ENCODE results near the gene RRAS2.
"Not testable (repeated sequence)": the region's sequence is repeated elsewhere in the genome, so short reads cannot be mapped to it uniquely, and the experiment has no call there.

The RRAS2 gene

DNA sequence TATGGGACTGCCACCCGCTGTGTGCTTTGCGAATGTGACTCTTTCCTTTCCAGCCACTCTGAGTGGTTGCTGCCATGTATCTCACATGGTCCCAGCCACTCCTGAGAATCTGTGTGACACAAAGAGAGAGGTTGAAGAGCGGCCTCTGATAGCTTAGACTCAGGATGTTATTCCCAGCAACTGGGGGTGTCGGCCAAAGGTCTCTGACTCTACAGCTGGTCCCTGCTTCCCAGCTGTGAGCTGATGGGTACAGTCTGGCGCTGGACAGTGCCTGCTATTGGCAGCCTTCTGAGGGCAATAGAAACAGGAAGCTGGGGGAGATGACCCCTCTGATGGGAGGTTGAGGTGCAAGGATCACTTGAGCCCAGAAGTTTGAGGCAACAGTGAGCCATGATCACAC lies 105.1 kb downstream of the RRAS2 start:
- no peak for DNase-seq (ENCODE audit: low read depth)
- no peak for TF ChIP-seq CTCF (IDR thresholded peaks at IDR 0.05; ENCODE audit: control insufficient read depth, extremely low read depth, insufficient read depth)
- no peak overlapping the region for H3K4me3 ChIP-seq (ENCODE audit: low read depth, low read length)

DNA sequence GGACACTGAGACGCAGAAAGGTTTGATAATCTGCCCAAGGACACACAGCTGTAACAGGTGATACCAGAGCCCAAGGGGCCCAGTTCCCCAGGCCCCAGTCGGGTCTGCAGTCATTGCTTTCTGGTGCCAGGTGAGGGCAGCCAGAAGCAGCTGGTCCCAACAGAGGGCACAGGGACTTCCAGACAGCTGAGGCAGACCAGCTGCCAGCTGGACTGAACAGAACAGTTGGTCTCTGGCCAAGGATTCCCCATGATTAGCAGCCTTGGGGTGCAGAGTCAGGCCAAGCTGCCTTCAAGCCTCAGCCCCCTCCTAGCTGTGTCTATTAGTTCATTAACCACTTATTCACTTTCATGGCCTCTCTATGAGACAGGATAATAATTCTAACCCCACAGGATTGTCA lies 105.6 kb downstream of the RRAS2 start:
- 0 out of 2 replicates have a peak, but pooled peaks have one; percentile 7 for TF ChIP-seq CTCF (IDR thresholded peaks at IDR 0.05; ENCODE audit: control insufficient read depth, extremely low read depth, insufficient read depth)
- no peak overlapping the region for H3K4me3 ChIP-seq (ENCODE audit: low read depth, low read length)
- no peak for DNase-seq (ENCODE audit: low read depth)

DNA sequence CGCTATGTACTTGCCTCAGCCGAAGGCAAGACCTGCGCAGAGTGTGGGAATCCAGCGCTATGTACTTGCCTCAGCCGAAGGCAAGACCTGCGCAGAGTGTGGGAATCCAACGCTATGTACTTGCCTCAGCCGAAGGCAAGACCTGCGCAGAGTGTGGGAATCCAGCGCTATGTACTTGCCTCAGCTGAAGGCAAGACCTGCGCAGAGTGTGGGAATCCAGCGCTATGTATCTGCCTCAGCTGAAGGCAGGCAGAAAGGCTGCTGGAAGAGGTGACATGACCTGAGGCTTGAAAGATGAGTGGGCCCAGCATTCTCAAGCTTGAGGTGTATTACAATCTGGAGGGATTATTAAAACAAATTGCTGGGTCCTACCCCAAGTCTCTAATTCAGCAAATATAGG lies 106.5 kb downstream of the RRAS2 start:
- not testable (repeated sequence) for H3K4me3 ChIP-seq (ENCODE audit: low read depth, low read length); DNase-seq (ENCODE audit: low read depth)

GRCh38 chr11:14251754-14252153 lies 107.2 kb downstream of the RRAS2 start:
- no peak for DNase-seq (ENCODE audit: low read depth)
- no peak overlapping the region for H3K4me3 ChIP-seq (ENCODE audit: low read depth, low read length)
- TF ChIP-seq CTCF (IDR thresholded peaks at IDR 0.05; ENCODE audit: control insufficient read depth, extremely low read depth, insufficient read depth) = no peak

- peak; percentile 85 for TF ChIP-seq CTCF (IDR thresholded peaks at IDR 0.05; ENCODE audit: control insufficient read depth, extremely low read depth, insufficient read depth)
- peak; percentile 13 for DNase-seq (ENCODE audit: low read depth)
- H3K4me3 ChIP-seq (ENCODE audit: low read depth, low read length) = no peak overlapping the region
Observed at GRCh38 chr11:14249121-14249963, 109.6 kb downstream of the RRAS2 start.

DNA sequence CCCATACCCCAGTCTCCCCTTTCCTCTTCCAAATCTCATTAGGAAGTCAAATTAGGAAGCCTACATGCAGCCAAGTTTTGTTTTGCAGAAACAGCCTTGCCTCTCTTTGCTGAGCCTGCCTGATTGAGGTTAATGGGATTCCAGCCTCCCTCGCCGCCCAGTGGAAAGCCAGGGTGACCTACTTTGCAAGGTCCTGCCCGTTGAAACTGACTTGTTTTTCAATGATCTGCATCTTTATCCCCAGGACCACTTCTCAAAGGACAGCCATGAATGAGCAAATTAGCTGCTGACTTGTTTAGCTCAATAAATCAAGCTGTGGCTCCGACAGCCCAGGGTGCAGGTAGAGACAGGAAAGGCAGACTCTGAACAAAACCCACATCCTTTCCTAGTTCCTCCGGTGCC lies 110.4 kb downstream of the RRAS2 start:
- no peak for DNase-seq (ENCODE audit: low read depth)
- peak; percentile 14; the same call in 1 of the 2 replicates for TF ChIP-seq CTCF (IDR thresholded peaks at IDR 0.05; ENCODE audit: control insufficient read depth, extremely low read depth, insufficient read depth)
- H3K4me3 ChIP-seq (ENCODE audit: low read depth, low read length) = no peak overlapping the region

GRCh38 chr11:14245444-14245843 lies 113.5 kb downstream of the RRAS2 start:
- DNase-seq (ENCODE audit: low read depth) = no peak
- no peak overlapping the region for H3K4me3 ChIP-seq (ENCODE audit: low read depth, low read length)
- TF ChIP-seq CTCF (IDR thresholded peaks at IDR 0.05; ENCODE audit: control insufficient read depth, extremely low read depth, insufficient read depth) = no peak

Data from LNCaP clone FGC (cell line).